HCT116 (cell line): ENCODE data around the gene TMED10. TPM values are rescaled to one million over a fixed set of nuclear protein-coding genes. Genes with fewer than 3 reads are reported as not detected.

Source experiments
- ATAC-seq: fragments of 200-7000 bp; cut with Tn5 transposase; 2 replicates; pipeline ENCODE4 v1.9.1; 2020; ENCODE audit warnings: mild to moderate bottlenecking, moderate library complexity
- BruUV-seq: library from RNA; stranded (reverse); fragments of 400-500 nt; replicated peaks from 2 replicates; lab custom pipeline; 2021; lab: Mats Ljungman, UMichigan
- CTCF ChIA-PET: fragments of 300-600 bp; sonication (Branson Sonifier 250); formaldehyde crosslinking; loops from one replicate; lab custom pipeline; 2021; ENCODE audit warnings: antibody characterized with exemption; lab: Charles Lee
- POLR2A ChIA-PET: fragments of 300-600, 350-600 bp; sonication (Branson Sonifier 250); formaldehyde crosslinking; loops from one replicate; lab custom pipeline; 2021; ENCODE audit warnings: antibody characterized with exemption; lab: Charles Lee
- RAD21 ChIA-PET, 2 experiments: fragments of 300-600 bp; sonication (Branson Sonifier 250); formaldehyde crosslinking; loops; one replicate each; lab custom pipeline; 2023; ENCODE audit warnings: low total read pairs in 2 of 2; ENCODE audit not compliant: uncharacterized antibody in 2 of 2, unreplicated experiment in 2 of 2, low non-redundant PET in 1 of 2; lab: Charles Lee
- DNase-seq: peaks from one replicate; pipeline ENCODE4 v3.0.0-alpha.2; 2010; ENCODE audit warnings: low read depth, low spot score
- H2AFZ ChIP-seq: fragments of 200-600 bp; shearing (Covaris generic), sonication (generic); 2 replicates; pipeline ENCODE4 v1.6.1; 2017; ENCODE audit warnings: low read depth, mixed run types, mixed read lengths, antibody characterized with exemption, low read length; ENCODE audit not compliant: poor library complexity, severe bottlenecking
- H3K27ac ChIP-seq: 2 replicates; pipeline ENCODE4 v1.5.1; 2012; ENCODE audit warnings: low read depth, low read length
- H3K27me3 ChIP-seq: fragments of 200-600 bp; sonication (generic); 2 replicates; pipeline ENCODE4 v1.6.1; 2016; ENCODE audit warnings: mixed run types, low read length, mixed read lengths; ENCODE audit not compliant: insufficient read depth
- H3K36me3 ChIP-seq, 2 experiments: fragments of 200-500 bp in 1 of 2; fragments of 200-600 bp in 1 of 2; sonication (Bioruptor generic) in 1 of 2; sonication (generic) in 1 of 2; 2 replicates each; pipeline versions ENCODE4 v1.5.1 to v1.6.1; 2014 to 2016; ENCODE audit warnings: low read length in 2 of 2, inconsistent platforms in 1 of 2, mixed read lengths in 1 of 2, mixed run types in 1 of 2; ENCODE audit not compliant: insufficient read depth in 2 of 2, control insufficient read depth in 1 of 2
- H3K4me1 ChIP-seq, 2 experiments: fragments of 200-600 bp in 1 of 2; sonication (generic) in 1 of 2; 2 replicates each; pipeline versions ENCODE4 v1.5.1 to v1.6.1; 2012 to 2017; ENCODE audit warnings: low read length in 2 of 2, inconsistent platforms in 1 of 2, mild to moderate bottlenecking in 1 of 2, mixed read lengths in 1 of 2, mixed run types in 1 of 2, moderate library complexity in 1 of 2; ENCODE audit not compliant: insufficient read depth in 2 of 2, control insufficient read depth in 1 of 2
- H3K4me2 ChIP-seq: fragments of 200-600 bp; sonication (generic); 2 replicates; pipeline ENCODE4 v1.6.1; 2017; ENCODE audit warnings: mixed run types, low read length, mixed read lengths
- H3K4me3 ChIP-seq, 2 experiments: fragments of 200-600 bp in 1 of 2; sonication (generic) in 1 of 2; replicated peaks in 1 of 2; 2 replicates each; pipeline ENCODE4 v1.5.1; 2011 to 2016; ENCODE audit warnings: low read length in 2 of 2, control low read depth in 1 of 2, low read depth in 1 of 2, mild to moderate bottlenecking in 1 of 2, mixed read lengths in 1 of 2, mixed run types in 1 of 2
- H3K79me2 ChIP-seq: fragments of 200-600 bp; sonication (generic); 2 replicates; pipeline ENCODE4 v1.6.1; 2017; ENCODE audit warnings: mild to moderate bottlenecking, mixed run types, low read length, moderate library complexity, mixed read lengths; ENCODE audit not compliant: insufficient read depth
- H3K9ac ChIP-seq: fragments of 200-600 bp; sonication (generic); 2 replicates; pipeline ENCODE4 v1.6.1; 2016; ENCODE audit warnings: low read length, mixed read lengths
- H3K9me2 ChIP-seq: fragments of 200-600 bp; sonication (generic), shearing (Covaris generic); 2 replicates; pipeline ENCODE4 v1.6.1; 2017; ENCODE audit warnings: mixed run types, mild to moderate bottlenecking, moderate library complexity; ENCODE audit not compliant: insufficient read depth
- H3K9me3 ChIP-seq, 2 experiments: fragments of 200-500 bp in 1 of 2; fragments of 200-600 bp in 1 of 2; sonication (Bioruptor generic) in 1 of 2; sonication (generic) in 1 of 2; 2 replicates each; pipeline ENCODE4 v1.6.1; 2014 to 2017; ENCODE audit warnings: low read length in 2 of 2, mixed read lengths in 2 of 2, inconsistent platforms in 1 of 2, low read depth in 1 of 2, mild to moderate bottlenecking in 1 of 2, mixed run types in 1 of 2, moderate library complexity in 1 of 2; ENCODE audit not compliant: control insufficient read depth in 1 of 2, insufficient read depth in 1 of 2
- H4K20me1 ChIP-seq: fragments of 200-600 bp; sonication (generic), shearing (Covaris generic); 2 replicates; pipeline ENCODE4 v1.6.1; 2017; ENCODE audit warnings: mixed run types, mild to moderate bottlenecking, moderate library complexity; ENCODE audit not compliant: insufficient read depth
- CEBPB ChIP-seq: IDR thresholded peaks from 2 replicates; pipeline ENCODE4 v1.6.1; 2012; ENCODE audit warnings: low read depth
- CTCF ChIP-seq, 3 experiments: fragments of 200-600 bp in 1 of 3; sonication (generic) in 1 of 3; IDR thresholded peaks in 2 of 3; conservative IDR thresholded peaks in 1 of 3; 2 replicates each; pipeline ENCODE4 v1.5.1; 2012 to 2017; ENCODE audit warnings: low read depth in 2 of 3, low read length in 2 of 3, antibody characterized with exemption in 1 of 3, borderline replicate concordance in 1 of 3, control low read depth in 1 of 3, mild to moderate bottlenecking in 1 of 3, mixed read lengths in 1 of 3, mixed run types in 1 of 3, moderate library complexity in 1 of 3; ENCODE audit not compliant: insufficient read depth in 1 of 3
- EGR1 ChIP-seq: IDR thresholded peaks from 2 replicates; pipeline ENCODE4 v1.6.1; 2012; ENCODE audit warnings: low read depth
- JUND ChIP-seq: IDR thresholded peaks from 2 replicates; pipeline ENCODE4 v1.6.1; 2012
- RAD21 ChIP-seq: IDR thresholded peaks from 2 replicates; pipeline ENCODE4 v1.6.1; 2012; ENCODE audit warnings: low read depth, mild to moderate bottlenecking
- TCF7L2 ChIP-seq: IDR thresholded peaks from 2 replicates; pipeline ENCODE4 v1.7.0; 2011; ENCODE audit warnings: borderline replicate concordance, inconsistent platforms; ENCODE audit not compliant: insufficient read depth, insufficient read length; ENCODE audit errors: extremely low read depth
- ZBTB33 ChIP-seq: IDR thresholded peaks from 2 replicates; pipeline ENCODE4 v1.6.1; 2011; ENCODE audit warnings: mild to moderate bottlenecking, low read length, moderate library complexity; ENCODE audit not compliant: insufficient replicate concordance; ENCODE audit errors: extremely low read depth
- intact Hi-C: fragments of 100-400 bp; cut with micrococcal nuclease; formaldehyde crosslinking; loops from 2 replicates; pipeline ENCODE4 v1.10.0; 2022
- total RNA-seq: library from RNA; stranded (reverse); gene quantifications from one replicate; pipeline ENCODE4 v1.2.1, GENCODE V29; 2021; ENCODE audit not compliant: unreplicated experiment

Gene TMED10
- total RNA-seq, 1 experiment from 2014 or later, result 303 TPM

GRCh38 chr14:75156111-75156510 is 20.3 kb downstream of the TMED10 start:
- Histone ChIP-seq H3K36me3 (peaks cover 5 to 13% of the 10 kb centered on the region in 2 experiments; a peak in 2 of 4 replicates), H4K20me1 (no peaks in the 10 kb centered on the region), H3K79me2 (peaks cover 76% of the 10 kb centered on the region), H3K4me1 (no peaks in the 10 kb centered on the region; a peak in 1 of 4 replicates), H3K9me2 (no peaks in the 10 kb centered on the region), H3K9me3 (no peaks in the 10 kb centered on the region), H3K27me3 (no peaks in the 10 kb centered on the region), H3K27ac (no peak overlapping the region), H3K9ac (no peak overlapping the region), H3K4me2 (no peak overlapping the region), H2AFZ (no peak overlapping the region), H3K4me3 (no peak overlapping the region)
- TF ChIP-seq CEBPB (no peak), EGR1 (no peak), CTCF (IDR thresholded peaks at IDR 0.05 in 2 of 3, conservative IDR thresholded peaks at IDR 0.05 in 1 of 3; ENCODE audit: borderline replicate concordance in 1 of 3, insufficient read depth in 1 of 3, low read depth in 2 of 3, low read length in 2 of 3) (no peak), JUND (no peak), TCF7L2 (no peak), RAD21 (no peak), ZBTB33 (no peak)
- RAD21 ChIA-PET, result no interaction called here
- intact Hi-C loops, result no loop called here
- DNase-seq (no peak), ATAC-seq (no peak)
- no TSS peak for BruUV-seq
- POLR2A ChIA-PET, result no interaction called here
- CTCF ChIA-PET, result no interaction called here
